ENCODE results near the gene IGDCC3.

DNA sequence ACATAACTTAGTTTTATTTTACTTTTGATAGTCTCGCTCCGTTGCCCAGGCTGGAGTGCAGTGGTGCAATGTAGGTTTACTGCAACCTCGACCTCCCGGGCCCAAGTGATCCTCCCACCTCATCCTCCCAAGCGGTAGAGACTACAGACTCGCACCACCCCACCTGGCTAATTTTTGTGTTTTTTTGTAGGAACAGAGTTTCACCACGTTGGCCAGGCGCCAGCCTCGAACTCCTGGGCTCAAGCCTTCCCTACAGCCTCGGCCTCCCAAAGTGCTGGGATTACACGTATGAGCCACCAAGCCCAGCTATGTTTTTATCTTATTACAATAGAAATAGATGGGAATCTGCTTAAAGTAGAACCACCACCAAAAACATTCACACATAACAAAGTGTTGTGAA lies 79.1 kb downstream of the IGDCC3 start:
- TF ChIP-seq, protein P1, sequence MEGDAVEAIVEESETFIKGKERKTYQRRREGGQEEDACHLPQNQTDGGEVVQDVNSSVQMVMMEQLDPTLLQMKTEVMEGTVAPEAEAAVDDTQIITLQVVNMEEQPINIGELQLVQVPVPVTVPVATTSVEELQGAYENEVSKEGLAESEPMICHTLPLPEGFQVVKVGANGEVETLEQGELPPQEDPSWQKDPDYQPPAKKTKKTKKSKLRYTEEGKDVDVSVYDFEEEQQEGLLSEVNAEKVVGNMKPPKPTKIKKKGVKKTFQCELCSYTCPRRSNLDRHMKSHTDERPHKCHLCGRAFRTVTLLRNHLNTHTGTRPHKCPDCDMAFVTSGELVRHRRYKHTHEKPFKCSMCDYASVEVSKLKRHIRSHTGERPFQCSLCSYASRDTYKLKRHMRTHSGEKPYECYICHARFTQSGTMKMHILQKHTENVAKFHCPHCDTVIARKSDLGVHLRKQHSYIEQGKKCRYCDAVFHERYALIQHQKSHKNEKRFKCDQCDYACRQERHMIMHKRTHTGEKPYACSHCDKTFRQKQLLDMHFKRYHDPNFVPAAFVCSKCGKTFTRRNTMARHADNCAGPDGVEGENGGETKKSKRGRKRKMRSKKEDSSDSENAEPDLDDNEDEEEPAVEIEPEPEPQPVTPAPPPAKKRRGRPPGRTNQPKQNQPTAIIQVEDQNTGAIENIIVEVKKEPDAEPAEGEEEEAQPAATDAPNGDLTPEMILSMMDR (IDR thresholded peaks at IDR 0.05; ENCODE audit: low read depth, low read length): no peak
- TF ChIP-seq, protein P2, sequence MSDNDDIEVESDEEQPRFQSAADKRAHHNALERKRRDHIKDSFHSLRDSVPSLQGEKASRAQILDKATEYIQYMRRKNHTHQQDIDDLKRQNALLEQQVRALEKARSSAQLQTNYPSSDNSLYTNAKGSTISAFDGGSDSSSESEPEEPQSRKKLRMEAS (IDR thresholded peaks at IDR 0.05; ENCODE audit: low read depth, low read length): no peak
- no peak for TF ChIP-seq POLR2A (IDR thresholded peaks at IDR 0.05; ENCODE audit: extremely low read depth, insufficient read length)
- TF ChIP-seq MYC (IDR thresholded peaks at IDR 0.05; ENCODE audit: low read depth, low read length): no peak

All from NB4 (cell line).